ENCODE results near the gene PKIG. TPM values are rescaled to one million over a fixed set of nuclear protein-coding genes. Genes with fewer than 3 reads are reported as not detected.

The PKIG gene
- total RNA-seq, 1 experiment from 2014 or later: 20.1 TPM

DNA sequence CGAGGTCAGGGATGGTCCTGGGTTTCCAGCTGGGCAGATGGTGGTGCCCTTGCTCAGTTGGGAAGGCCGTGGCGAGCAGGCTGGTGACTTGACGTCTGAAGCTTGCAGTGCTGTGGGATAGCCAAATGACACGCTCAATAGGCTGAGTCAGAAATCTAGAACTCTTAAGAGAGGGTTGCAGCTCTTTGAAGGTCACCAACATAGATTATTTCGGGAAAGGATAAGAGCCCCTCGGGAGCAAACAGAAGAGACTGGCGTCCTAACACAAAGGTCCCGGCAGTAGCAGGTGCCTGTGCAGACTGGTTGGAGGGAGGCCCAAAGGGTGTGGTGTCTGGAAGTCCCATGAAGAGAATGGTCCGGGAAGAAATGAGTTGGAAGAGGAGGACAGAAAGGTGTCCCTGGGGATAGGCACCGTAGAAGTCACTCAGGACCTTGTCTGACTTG is 18.4 kb downstream of the PKIG start (continued):
- TF ChIP-seq, protein P1, sequence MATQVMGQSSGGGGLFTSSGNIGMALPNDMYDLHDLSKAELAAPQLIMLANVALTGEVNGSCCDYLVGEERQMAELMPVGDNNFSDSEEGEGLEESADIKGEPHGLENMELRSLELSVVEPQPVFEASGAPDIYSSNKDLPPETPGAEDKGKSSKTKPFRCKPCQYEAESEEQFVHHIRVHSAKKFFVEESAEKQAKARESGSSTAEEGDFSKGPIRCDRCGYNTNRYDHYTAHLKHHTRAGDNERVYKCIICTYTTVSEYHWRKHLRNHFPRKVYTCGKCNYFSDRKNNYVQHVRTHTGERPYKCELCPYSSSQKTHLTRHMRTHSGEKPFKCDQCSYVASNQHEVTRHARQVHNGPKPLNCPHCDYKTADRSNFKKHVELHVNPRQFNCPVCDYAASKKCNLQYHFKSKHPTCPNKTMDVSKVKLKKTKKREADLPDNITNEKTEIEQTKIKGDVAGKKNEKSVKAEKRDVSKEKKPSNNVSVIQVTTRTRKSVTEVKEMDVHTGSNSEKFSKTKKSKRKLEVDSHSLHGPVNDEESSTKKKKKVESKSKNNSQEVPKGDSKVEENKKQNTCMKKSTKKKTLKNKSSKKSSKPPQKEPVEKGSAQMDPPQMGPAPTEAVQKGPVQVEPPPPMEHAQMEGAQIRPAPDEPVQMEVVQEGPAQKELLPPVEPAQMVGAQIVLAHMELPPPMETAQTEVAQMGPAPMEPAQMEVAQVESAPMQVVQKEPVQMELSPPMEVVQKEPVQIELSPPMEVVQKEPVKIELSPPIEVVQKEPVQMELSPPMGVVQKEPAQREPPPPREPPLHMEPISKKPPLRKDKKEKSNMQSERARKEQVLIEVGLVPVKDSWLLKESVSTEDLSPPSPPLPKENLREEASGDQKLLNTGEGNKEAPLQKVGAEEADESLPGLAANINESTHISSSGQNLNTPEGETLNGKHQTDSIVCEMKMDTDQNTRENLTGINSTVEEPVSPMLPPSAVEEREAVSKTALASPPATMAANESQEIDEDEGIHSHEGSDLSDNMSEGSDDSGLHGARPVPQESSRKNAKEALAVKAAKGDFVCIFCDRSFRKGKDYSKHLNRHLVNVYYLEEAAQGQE (IDR thresholded peaks at IDR 0.05; ENCODE audit: low read depth): no peak
- TF ChIP-seq, protein P2, sequence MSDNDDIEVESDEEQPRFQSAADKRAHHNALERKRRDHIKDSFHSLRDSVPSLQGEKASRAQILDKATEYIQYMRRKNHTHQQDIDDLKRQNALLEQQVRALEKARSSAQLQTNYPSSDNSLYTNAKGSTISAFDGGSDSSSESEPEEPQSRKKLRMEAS (IDR thresholded peaks at IDR 0.05): no peak
- TF ChIP-seq, protein P3, sequence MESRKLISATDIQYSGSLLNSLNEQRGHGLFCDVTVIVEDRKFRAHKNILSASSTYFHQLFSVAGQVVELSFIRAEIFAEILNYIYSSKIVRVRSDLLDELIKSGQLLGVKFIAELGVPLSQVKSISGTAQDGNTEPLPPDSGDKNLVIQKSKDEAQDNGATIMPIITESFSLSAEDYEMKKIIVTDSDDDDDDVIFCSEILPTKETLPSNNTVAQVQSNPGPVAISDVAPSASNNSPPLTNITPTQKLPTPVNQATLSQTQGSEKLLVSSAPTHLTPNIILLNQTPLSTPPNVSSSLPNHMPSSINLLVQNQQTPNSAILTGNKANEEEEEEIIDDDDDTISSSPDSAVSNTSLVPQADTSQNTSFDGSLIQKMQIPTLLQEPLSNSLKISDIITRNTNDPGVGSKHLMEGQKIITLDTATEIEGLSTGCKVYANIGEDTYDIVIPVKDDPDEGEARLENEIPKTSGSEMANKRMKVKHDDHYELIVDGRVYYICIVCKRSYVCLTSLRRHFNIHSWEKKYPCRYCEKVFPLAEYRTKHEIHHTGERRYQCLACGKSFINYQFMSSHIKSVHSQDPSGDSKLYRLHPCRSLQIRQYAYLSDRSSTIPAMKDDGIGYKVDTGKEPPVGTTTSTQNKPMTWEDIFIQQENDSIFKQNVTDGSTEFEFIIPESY (IDR thresholded peaks at IDR 0.05; ENCODE audit: extremely low read depth, insufficient replicate concordance, low read length): no peak

DNA sequence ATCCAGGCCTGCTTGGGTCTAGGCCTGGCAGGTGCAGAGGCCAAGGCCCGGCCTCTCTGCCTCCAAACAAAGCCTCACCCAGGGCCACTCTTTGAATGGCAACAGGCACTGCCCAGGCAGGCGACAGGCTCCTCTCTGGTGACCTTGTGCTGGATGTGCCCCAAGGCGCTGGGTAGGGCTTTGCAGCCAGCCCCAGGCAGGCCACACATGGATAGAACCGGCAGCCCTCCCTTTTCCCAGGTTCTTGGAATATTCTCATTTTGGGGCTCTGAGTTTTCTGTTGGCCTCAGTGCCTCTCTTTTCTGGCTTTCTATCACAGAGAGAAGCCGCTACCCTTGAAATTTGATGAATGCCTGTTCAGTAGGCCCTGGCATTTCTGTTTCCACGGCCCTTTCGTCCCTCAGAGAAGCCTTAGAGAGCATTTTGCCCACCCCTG is 18.9 kb downstream of the PKIG start:
- CTCF ChIA-PET: no interaction called here
- no TSS peak for BruUV-seq (replicated peaks)
- Histone ChIP-seq H3K36me3 (ENCODE audit: control insufficient read depth in 1 of 2, insufficient read depth in 2 of 2, low read length in 2 of 2) (no peaks in the 10 kb centered on the region), H4K20me1 (ENCODE audit: insufficient read depth) (no peaks in the 10 kb centered on the region), H3K27me3 (ENCODE audit: insufficient read depth, low read length) (no peaks in the 10 kb centered on the region), H3K79me2 (ENCODE audit: insufficient read depth, low read length) (no peaks in the 10 kb centered on the region), H3K9me2 (ENCODE audit: insufficient read depth) (no peaks in the 10 kb centered on the region), H3K4me3 (replicated peaks in 1 of 2; ENCODE audit: low read depth in 1 of 2, low read length in 2 of 2) (no peak overlapping the region), H3K4me1 (ENCODE audit: control insufficient read depth in 1 of 2, insufficient read depth in 2 of 2, low read length in 2 of 2) (peaks cover 0 to 3% of the 10 kb centered on the region in 2 experiments; a peak in 1 of 4 replicates), H3K4me2 (ENCODE audit: low read length) (no peak overlapping the region), H2AFZ (ENCODE audit: low read depth, low read length, poor library complexity, severe bottlenecking) (no peak overlapping the region), H3K9me3 (ENCODE audit: control insufficient read depth in 1 of 2, insufficient read depth in 1 of 2, low read depth in 1 of 2, low read length in 2 of 2) (no peaks in the 10 kb centered on the region), H3K9ac (ENCODE audit: low read length) (no peak overlapping the region), H3K27ac (ENCODE audit: low read depth, low read length) (no peak overlapping the region)
- ATAC-seq (no peak), DNase-seq (ENCODE audit: low read depth, low spot score) (no peak)
- TF ChIP-seq EGR1 (IDR thresholded peaks at IDR 0.05; ENCODE audit: low read depth) (no peak), JUND (IDR thresholded peaks at IDR 0.05) (no peak)
- POLR2A ChIA-PET: no interaction called here
- intact Hi-C loops (cut with micrococcal nuclease): no loop called here
- RAD21 ChIA-PET (ENCODE audit: low non-redundant PET in 1 of 2, low total read pairs in 2 of 2, uncharacterized antibody in 2 of 2, unreplicated experiment in 2 of 2): no interaction called here
